Measurements from ENCODE around the gene RCAN1.

RCAN1 gene

GRCh38 chr21:34552360-34553098 lies 62.4 kb downstream of the RCAN1 start:
- H3K4me3 ChIP-seq: no peak overlapping the region

DNA sequence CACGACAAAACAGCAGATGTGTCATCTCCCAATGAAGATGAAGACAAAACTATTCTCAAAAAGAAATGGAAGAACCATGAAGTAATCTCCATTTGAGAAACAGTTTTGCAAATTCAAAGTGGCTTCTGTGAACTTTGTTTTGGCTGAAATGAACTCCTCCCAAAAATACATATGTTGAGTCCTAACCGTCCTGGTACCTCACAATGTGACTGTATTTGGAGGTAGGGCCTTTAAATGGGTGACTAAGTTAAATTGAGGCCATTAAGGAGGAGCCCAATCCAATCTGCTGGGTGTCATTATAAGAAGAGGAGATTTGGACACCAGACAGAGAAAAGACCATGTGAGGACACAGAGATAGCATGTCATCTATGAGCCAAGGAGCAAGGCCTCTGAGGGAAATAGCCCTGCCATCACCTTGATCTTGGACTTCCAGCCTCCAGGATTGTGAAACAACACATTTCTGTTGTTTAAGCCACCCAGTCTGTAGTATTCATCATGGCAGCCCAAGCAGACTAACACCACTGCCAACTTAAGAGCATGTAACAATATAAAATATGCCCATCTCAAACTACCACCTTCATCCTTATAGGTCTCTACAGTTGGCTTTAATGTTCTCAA lies 64.6 kb downstream of the RCAN1 start:
- Histone ChIP-seq H3K27ac (no peak overlapping the region), H3K4me3 (no peak overlapping the region)

More at GRCh38 chr21:34552360-34553098, 62.4 kb downstream of the RCAN1 start:
- peak overlapping the region in 5 of 21 experiments; percentile 1 to 72 (median 50) for H3K27ac ChIP-seq

GRCh38 chr21:34548781-34549376 lies 66.0 kb downstream of the RCAN1 start:
- H3K27ac ChIP-seq: no peak overlapping the region
- H3K4me3 ChIP-seq: no peak overlapping the region

DNA sequence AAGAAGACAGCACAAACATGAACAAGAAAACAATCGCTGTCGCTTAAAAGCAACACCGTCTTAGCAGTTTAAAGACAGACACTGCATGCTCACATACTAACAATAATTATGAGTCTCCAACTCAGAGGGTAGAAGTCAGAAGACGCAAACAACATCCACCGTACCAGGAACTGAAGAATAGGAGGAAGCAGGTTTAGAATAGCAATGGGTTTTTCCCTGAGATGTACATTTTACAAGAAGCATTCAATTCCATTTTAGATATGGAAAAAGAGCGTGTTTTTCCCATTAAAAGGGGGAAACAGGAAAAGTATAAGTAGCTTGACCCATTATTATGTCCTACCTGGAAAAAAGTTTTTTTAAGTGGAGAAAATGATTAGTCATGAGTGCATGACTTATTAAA lies 68.4 kb downstream of the RCAN1 start:
- H3K27ac ChIP-seq: peak overlapping the region in 4 of 21 experiments; percentile 32 to 80 (median 50)
- H3K4me3 ChIP-seq: no peak overlapping the region

DNA sequence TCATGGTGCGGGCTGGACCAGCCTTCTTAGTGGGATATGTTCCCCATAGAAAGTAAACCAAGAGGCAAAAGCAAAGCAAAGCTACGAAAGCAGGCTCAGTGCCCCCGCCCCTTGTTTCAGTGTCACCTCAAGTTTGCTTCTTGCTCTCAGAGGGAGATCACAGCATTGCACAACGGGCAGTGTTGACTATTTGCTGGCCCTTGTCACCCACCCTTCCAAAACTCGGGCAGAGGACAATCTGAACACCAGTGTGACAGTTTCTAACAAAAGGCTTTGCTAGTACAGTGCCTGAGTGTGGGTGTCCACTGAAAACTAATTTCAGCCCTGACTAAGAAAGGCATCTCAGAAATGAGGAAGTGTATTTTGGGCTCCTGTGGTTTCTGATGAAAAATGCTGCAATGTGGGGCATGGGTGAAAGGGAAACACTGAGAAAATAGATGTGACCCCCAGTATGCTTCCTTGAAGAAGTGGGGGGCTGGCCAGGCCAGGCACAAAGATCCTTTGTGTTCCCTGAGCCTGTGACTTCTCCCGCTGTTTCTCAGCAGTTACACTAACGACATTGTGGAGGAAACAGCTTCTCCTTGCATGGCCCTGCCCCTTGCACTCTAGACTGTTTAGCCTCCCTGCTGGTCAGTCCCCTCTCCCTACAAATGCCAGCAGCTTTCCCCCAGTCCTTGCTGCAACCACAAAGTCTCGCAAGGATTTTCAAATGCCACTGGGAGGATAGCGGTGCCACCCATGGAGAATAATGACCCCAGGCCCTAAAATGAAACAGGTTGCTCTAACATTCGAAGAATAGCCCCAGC lies 69.6 kb downstream of the RCAN1 start:
- Histone ChIP-seq H3K27ac (peak overlapping the region in 20 of 21 experiments; percentile 2 to 80 (median 46)), H3K4me3 (no peak overlapping the region)

GRCh38 chr21:34544032-34544496 lies 70.8 kb downstream of the RCAN1 start:
- no peak overlapping the region for H3K4me3 ChIP-seq
- H3K27ac ChIP-seq: peak overlapping the region in 2 of 21 experiments; percentile 74

- H3K4me3 ChIP-seq: no peak overlapping the region
- no peak overlapping the region for H3K27ac ChIP-seq
These were observed 71.9 kb downstream of the RCAN1 start for GRCh38 chr21:34543017-34543416.

DNA sequence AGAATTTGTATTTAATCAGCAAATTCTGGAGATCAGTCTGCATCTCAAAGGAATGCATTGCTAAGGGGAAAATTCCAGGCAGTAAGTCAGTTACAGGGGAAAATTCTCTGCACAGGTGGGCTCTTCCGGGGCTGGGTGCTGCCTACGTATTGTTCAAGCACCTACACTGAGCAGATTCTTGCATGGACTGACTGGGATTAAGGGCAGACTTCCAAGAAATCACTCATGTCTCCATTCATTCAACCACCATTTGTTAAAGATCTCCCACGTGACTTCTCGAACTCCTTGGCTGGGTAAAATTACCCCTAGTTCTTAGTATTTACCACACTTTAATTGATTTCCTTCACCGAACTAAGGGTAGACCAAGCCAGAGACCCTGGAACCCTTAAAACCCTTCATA lies 74.7 kb downstream of the RCAN1 start:
- Histone ChIP-seq H3K27ac (no peak overlapping the region), H3K4me3 (no peak overlapping the region)

DNA sequence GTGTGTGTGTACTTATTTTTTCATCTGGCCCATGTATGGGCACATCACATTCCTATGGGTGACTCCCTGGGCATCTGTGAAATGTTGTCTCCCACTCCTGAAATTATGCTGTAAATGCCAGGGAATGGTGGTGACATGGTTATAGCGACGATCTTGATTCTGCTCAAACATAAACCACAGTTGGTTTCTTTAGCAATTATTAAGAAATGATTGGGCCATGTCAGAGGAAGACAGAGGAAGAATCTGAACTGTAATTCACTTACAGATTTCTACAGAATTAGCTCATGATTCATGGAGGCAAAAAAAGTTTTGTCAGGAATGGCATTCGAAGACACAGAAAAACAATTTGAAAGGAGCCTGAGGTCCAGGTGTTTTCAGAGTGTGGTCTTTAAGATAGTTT lies 77.1 kb downstream of the RCAN1 start:
- Histone ChIP-seq H3K27ac (peak overlapping the region in 1 of 21 experiments; percentile 21), H3K4me3 (no peak overlapping the region)

DNA sequence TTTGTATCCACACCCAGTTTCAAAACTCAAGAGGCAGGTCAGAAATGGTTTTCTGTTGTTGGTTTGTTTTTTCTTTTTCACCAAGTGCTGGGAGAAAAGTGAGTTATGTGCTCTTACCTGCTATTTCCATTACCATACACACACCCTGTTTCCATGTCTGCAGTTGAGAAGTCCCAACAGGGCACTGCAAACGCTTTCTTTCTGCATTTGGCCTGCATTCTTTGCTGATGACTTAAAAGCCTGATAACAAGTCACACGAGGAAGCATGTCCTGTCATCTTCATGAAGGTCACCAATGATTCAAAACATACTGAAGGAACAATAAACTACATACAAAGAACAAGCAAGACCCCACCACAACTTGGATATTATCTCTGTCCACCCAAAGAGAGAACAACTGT lies 78.1 kb downstream of the RCAN1 start:
- no peak overlapping the region for H3K4me3 ChIP-seq
- H3K27ac ChIP-seq: peak overlapping the region in 12 of 21 experiments; percentile 6 to 86 (median 54)

- peak overlapping the region in 14 of 21 experiments; percentile 5 to 86 (median 54) for H3K27ac ChIP-seq
- H3K4me3 ChIP-seq: no peak overlapping the region
These were observed 78.6 kb downstream of the RCAN1 start for GRCh38 chr21:34536311-34536710.

- peak overlapping the region in 10 of 21 experiments; percentile 5 to 86 (median 54) for H3K27ac ChIP-seq
- no peak overlapping the region for H3K4me3 ChIP-seq
These were observed 79.0 kb downstream of the RCAN1 start for GRCh38 chr21:34535886-34536285.

- peak overlapping the region in 1 of 21 experiments; percentile 6 for H3K27ac ChIP-seq
These were observed 80.4 kb downstream of the RCAN1 start for GRCh38 chr21:34534522-34534921.

GRCh38 chr21:34533938-34534337 lies 81.0 kb downstream of the RCAN1 start:
- no peak overlapping the region for H3K4me3 ChIP-seq
- H3K27ac ChIP-seq: peak overlapping the region in 1 of 21 experiments; percentile 6

More at GRCh38 chr21:34534522-34534921, 80.4 kb downstream of the RCAN1 start:
- no peak overlapping the region for H3K4me3 ChIP-seq

DNA sequence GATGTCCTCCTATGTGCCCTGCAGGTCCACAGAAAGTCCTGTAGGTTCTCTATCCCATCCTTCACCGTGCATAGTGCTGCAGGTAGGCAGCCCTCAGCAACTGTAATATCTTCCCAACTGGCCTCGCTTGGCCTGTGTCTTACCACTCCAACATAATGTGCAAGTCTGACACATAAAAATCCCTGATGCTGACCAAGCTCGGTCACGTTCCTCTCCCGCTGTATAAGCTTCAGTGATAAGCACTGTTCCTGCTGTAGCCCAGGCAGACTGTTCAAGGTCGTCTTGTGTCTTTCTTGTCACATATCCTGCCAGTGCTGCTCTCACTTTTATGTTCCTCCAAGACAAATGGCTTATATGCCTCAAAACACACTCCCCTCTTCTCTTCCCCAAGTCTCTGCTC lies 83.5 kb downstream of the RCAN1 start:
- Histone ChIP-seq H3K27ac (no peak overlapping the region), H3K4me3 (no peak overlapping the region)

DNA sequence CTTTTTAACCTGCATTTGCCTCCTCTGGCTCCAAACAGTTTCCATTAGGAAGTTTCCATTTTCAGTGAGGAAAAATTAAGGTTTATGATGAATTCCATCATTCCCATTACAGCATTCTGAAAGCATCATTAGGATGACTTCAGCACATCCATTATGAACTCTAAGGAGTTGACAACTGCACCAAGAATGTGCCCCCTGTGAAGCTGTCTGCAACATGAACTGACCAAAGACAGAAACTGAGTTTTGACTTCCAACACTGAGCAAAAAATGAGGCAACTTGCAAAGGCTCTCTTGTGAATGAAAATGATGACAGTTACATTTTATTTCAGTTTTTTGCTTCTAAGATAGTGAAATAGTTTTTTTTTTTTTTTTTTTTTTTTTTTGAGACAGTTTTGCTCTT lies 84.7 kb downstream of the RCAN1 start:
- Histone ChIP-seq H3K4me3 (no peak overlapping the region), H3K27ac (peak overlapping the region in 1 of 21 experiments; percentile 18)

GRCh38 chr21:34528131-34528561 lies 86.8 kb downstream of the RCAN1 start:
- Histone ChIP-seq H3K4me3 (no peak overlapping the region), H3K27ac (peak overlapping the region in 8 of 21 experiments; percentile 48 to 95 (median 88))

DNA sequence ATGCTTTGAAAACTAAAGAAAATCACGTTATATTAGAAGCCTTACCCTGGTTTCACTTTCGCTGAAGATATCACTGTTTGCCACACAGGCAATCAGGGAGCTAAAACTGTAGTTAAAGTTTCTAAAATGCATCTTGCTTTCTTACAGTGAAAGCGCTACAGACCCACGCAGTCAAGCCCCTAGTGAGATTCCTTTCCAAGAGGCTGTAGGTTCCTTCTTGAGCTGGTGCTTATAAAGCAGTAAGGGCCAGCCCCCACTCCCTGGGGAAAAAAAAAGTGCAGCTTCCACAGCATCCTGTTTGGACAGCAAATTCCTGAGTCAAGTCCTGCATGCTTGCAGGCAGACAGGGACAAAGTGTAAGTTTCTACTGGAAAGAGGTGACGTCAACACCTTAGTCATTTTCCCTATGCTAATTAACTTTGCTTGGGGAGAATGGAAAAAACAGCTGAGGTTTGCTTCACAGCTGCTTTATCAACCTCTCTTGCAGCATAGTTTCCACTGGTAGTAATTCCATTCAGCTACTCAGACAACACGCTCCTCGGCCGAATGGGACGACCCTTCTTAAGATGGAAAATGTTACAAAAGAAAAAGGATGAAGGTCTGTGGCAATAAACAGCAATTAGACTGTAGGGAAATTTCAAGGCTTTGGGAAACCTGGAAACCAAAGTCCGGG lies 88.2 kb downstream of the RCAN1 start:
- H3K4me3 ChIP-seq: peak overlapping the region; percentile 16 to 39 (median 30)
- peak overlapping the region in 20 of 21 experiments; percentile 65 to 95 (median 88) for H3K27ac ChIP-seq

DNA sequence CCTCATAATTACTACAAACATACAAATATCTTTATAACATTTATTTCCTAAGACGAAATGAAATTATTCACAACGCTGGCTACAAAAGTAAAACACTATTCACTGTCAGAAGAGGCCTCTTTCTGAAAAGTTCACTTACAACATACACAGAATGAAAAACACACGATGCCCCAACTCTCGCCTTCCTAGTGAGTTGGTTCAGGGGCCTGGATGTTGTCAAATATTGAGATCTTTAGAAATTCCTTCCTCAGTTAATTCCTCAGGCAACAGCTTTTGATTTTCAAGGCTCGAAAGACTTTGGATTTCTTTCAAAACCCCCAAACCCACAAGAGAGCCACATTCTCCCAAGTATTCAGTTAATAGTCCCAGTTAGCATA lies 88.7 kb downstream of the RCAN1 start:
- Histone ChIP-seq H3K27ac (peak overlapping the region in 20 of 21 experiments; percentile 65 to 95 (median 88)), H3K4me3 (peak overlapping the region; percentile 16 to 39 (median 30))
